Colonic mucosa (tissue), 4 donors: ENCODE results near the gene OR7A10. TPM values are rescaled to one million over a fixed set of nuclear protein-coding genes. Genes with fewer than 3 reads are reported as not detected.

Experiments used
- DNase-seq: peaks from one replicate; pipeline ENCODE4 v3.0.0-alpha.2; 2020
- H3K27ac ChIP-seq: fragments of 200-600 bp; one replicate; pipeline ENCODE4 v1.8.0; 2021
- H3K27me3 ChIP-seq: fragments of 200-600 bp; one replicate; pipeline ENCODE4 v1.8.0; 2021
- H3K36me3 ChIP-seq: fragments of 200-600 bp; one replicate; pipeline ENCODE4 v1.8.0; 2021
- H3K4me1 ChIP-seq: fragments of 200-600 bp; one replicate; pipeline ENCODE4 v1.8.0; 2021; ENCODE audit warnings: mild to moderate bottlenecking
- H3K4me3 ChIP-seq: fragments of 200-600 bp; one replicate; pipeline ENCODE4 v1.8.0; 2021
- H3K9ac ChIP-seq, 2 donors: one replicate each; pipeline ENCODE4 v1.7.0; 2013; ENCODE audit warnings: control low read depth in 2 of 2, low read depth in 2 of 2, low read length in 2 of 2
- H3K9me3 ChIP-seq: fragments of 200-600 bp; one replicate; pipeline ENCODE4 v1.8.0; 2021
- CTCF ChIP-seq: fragments of 200-600 bp; IDR thresholded peaks from one replicate; pipeline ENCODE4 v1.8.0; 2022; ENCODE audit warnings: antibody characterized with exemption, mild to moderate bottlenecking
- intact Hi-C: fragments of 100-400 bp; cut with DNase I; formaldehyde crosslinking; loops from one replicate; pipeline ENCODE4 v1.14.1; 2022
- total RNA-seq, 2 donors: library from RNA; stranded (reverse); fragmentation: NEBNext Ultra II Directional in 1 of 2; extraction: Animal tissue kit (Norgen Biotek cat#: 25700) in 1 of 2; gene quantifications; one replicate each; pipeline ENCODE4 v1.2.1, GENCODE V29; 2021
- donor health status: healthy.
- donor health status: DM: no; HTN: no; CAD: no.
- donor health status: DM: no; HTN: no; CAD: no.

OR7A10 gene
- total RNA-seq, 2 donors from 2014 or later: not detected

DNA sequence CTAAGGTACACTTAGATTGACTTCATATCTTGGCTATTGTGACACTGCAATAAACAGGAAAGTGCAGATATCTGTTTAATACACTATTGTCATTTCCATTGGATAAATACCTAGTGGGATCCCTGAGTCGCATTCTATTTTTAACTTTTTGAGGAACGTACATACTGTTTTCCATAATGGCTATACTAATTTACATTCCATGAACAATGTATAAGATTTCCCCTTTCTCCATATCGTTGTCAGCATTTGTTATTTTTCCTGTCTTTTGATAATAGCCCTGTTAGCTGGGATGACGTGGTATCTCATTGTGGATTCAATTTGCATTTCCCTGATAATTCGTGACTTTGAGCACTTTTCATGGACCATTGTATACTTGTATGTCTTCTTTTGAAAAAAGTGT, 19.8 kb upstream of the OR7A10 start:
- Histone ChIP-seq H3K27ac (no peak overlapping the region), H3K27me3 (no peaks in the 10 kb centered on the region), H3K36me3 (no peaks in the 10 kb centered on the region), H3K4me3 (no peak overlapping the region), H3K9ac (no peak overlapping the region), H3K9me3 (no peaks in the 10 kb centered on the region), H3K4me1 (no peaks in the 10 kb centered on the region)
- DNase-seq: no peak
- intact Hi-C loops: no loop called here
- no peak for TF ChIP-seq CTCF

DNA sequence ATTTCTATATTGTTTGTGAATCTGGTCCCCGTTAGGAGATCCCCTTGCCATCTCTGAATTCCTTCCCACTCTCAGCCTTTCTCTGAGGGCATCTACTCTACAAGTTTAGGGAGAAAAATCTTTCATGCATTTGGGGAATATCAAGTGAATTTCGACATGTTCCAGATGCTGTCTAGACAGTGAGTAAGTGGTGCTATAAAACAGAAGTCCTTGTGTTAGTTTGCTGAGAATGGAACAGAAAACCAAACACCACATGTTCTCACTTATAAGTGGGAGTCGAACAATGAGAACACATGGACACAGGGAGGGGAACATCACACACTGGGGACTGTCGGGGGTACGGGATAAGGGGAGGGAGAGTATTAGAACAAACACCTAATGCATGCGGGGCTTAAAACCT, 5.1 kb downstream of the OR7A10 start:
- H3K27ac ChIP-seq: no peak overlapping the region
- H3K9ac ChIP-seq: no peak overlapping the region
- no peaks in the 10 kb centered on the region for H3K4me1 ChIP-seq
- H3K36me3 ChIP-seq: no peaks in the 10 kb centered on the region
- DNase-seq: no peak
- no peak overlapping the region for H3K4me3 ChIP-seq
- no peak for TF ChIP-seq CTCF
- H3K9me3 ChIP-seq: no peaks in the 10 kb centered on the region
- no peaks in the 10 kb centered on the region for H3K27me3 ChIP-seq
- intact Hi-C loops: no loop called here

DNA sequence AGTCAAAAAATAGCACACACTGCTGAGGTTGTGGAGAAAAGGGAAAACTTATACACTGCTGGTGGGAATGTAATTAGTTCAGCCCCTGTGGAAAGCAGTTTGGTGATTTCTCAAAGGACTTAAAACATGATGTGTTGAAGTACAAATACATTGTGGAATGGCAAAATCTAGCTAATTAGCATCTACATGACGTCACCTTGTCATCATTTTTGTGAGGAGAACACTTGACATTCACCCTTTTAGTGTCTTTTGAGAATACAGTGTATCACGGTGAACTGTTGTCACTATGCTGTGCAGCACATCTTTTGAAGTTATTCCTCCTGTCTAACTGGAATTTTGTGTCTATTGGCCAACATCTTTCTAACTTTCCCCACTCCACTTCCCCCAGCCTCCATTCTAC, 5.6 kb downstream of the OR7A10 start:
- no peak overlapping the region for H3K27ac ChIP-seq
- no peak for DNase-seq
- no peak for TF ChIP-seq CTCF
- intact Hi-C loops: no loop called here
- no peaks in the 10 kb centered on the region for H3K36me3 ChIP-seq
- no peak overlapping the region for H3K4me3 ChIP-seq
- no peaks in the 10 kb centered on the region for H3K4me1 ChIP-seq
- no peak overlapping the region for H3K9ac ChIP-seq
- no peaks in the 10 kb centered on the region for H3K27me3 ChIP-seq
- H3K9me3 ChIP-seq: no peaks in the 10 kb centered on the region

- H3K27ac ChIP-seq: no peak overlapping the region
- H3K4me1 ChIP-seq: no peaks in the 10 kb centered on the region
- no peak for DNase-seq
- no peaks in the 10 kb centered on the region for H3K36me3 ChIP-seq
- no peak for TF ChIP-seq CTCF
- intact Hi-C loops: no loop called here
- no peak overlapping the region for H3K4me3 ChIP-seq
- H3K9ac ChIP-seq: no peak overlapping the region
- H3K9me3 ChIP-seq: no peaks in the 10 kb centered on the region
- no peaks in the 10 kb centered on the region for H3K27me3 ChIP-seq
Observed at GRCh38 chr19:14840206-14840605, 8.5 kb downstream of the OR7A10 start.

GRCh38 chr19:14837391-14837790, 11.3 kb downstream of the OR7A10 start:
- Histone ChIP-seq H3K9me3 (no peaks in the 10 kb centered on the region), H3K27ac (no peak overlapping the region), H3K4me1 (no peaks in the 10 kb centered on the region), H3K4me3 (no peak overlapping the region), H3K36me3 (no peaks in the 10 kb centered on the region), H3K9ac (no peak overlapping the region), H3K27me3 (no peaks in the 10 kb centered on the region)
- intact Hi-C loops: no loop called here
- no peak for DNase-seq
- TF ChIP-seq CTCF: no peak

DNA sequence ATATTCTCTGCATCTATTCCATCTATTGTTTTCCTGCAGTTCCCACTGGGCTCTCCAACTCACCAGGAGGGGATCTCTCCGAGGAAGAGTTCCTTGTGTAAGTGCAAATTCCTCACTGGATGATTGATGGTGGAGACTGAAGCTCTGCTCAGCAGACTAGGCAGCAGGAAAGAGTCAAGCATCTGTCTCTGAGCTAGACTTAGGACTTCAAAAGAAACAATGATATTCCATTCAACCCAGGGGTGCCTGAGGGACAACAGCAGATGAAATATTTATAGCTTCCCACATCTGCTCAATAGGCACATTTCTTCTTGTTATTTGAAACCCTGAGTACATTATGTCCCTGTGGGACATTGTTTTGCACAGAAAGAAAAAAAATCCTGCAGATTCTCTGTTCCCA, 13.7 kb downstream of the OR7A10 start, which contains the start of the genes OR7A5 and OR7C1:
Gene OR7A5, minus strand, starts transcription at position 175 of the 400 bp plus-strand sequence. CDS start 6,944 bp downstream, outside the sequence.
Gene OR7C1, minus strand, starts transcription at position 175 of the 400 bp plus-strand sequence. CDS start 35,049 bp downstream, outside the sequence.
- Histone ChIP-seq H3K27ac (no peak within 1 kb of the TSS), H3K4me1 (no peaks in the 10 kb centered on the region), H3K4me3 (no peak within 1 kb of the TSS), H3K36me3 (no peaks in the 10 kb centered on the region), H3K9ac (no peak within 1 kb of the TSS), H3K9me3 (no peaks in the 10 kb centered on the region), H3K27me3 (no peaks in the 10 kb centered on the region)
- no peak for TF ChIP-seq CTCF
- intact Hi-C loops: no loop called here
- DNase-seq: no peak
